ENCODE data around the gene SUDS3.

The SUDS3 gene, protein sequence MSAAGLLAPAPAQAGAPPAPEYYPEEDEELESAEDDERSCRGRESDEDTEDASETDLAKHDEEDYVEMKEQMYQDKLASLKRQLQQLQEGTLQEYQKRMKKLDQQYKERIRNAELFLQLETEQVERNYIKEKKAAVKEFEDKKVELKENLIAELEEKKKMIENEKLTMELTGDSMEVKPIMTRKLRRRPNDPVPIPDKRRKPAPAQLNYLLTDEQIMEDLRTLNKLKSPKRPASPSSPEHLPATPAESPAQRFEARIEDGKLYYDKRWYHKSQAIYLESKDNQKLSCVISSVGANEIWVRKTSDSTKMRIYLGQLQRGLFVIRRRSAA

DNA sequence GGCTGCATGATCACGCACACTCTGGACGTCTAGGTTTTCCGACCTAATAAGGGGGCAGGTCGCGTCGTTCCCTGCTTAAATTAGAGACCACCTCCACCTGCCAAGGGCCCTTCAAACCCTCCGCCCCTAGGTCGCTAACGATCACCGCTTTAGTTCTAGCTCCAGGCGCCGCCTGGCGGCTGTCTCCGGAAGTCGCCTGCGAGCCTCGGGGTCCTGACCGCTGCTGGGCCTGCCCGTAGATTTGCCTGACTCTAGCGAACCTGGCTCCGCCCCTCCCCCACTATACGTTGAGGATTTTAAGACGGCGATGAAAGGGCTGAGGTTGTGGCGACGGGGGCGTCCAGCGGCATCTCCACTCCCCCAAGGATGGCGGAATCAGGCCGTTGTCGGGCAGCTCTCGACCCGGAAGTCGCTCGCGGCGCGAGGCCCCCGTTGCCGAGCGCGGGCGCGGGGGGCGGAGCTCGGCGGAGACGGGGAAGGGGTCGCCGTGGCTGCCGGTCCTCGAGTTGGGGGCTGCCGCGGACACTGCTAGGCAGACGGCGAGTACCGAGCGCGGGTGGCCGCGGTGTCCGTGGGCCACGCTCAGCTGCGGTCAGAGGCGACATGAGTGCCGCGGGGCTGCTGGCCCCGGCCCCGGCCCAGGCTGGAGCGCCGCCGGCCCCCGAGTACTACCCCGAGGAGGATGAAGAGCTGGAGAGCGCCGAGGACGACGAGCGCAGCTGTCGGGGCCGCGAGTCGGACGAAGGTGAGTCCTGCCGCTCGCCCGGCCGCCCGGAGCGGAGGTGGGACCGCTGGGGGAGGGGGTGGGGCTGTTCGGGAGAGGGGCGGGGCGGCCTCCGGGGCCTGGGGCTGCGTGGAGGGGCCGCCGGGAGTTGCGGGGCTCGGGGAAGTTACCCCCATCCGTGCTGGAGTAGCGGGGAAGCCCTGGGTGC, at the start of gene SUDS3:
SUDS3 (plus strand) TSS at position 467 of the 932 bp plus-strand sequence; CDS start at position 604, 137 bp downstream.
- ATAC-seq = peak; percentile 60

DNA sequence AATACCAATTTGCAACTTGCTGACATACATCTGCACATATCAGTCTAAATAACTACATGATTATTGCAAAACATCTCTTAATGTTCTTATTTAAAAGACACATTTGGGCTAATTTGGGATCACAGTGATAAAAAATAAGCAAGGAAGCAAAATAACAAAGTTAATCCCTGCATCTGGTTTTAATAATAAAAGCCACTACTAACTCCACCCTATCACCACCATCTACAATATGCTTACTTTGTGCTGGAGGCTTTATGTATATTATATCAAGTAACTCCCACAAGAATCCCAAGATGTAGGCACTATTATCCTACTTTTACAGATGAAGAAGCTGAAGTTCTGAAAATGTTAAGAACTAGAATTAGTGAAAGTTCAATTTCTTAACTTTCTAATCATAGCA, 49.4 kb upstream of the SUDS3 start:
- DNase-seq (ENCODE audit: low spot score in 2 of 2) (no peak), ATAC-seq (no peak)
- Mint-ChIP-seq H3K4me1 (peaks cover 19% of the 10 kb centered on the region), H3K4me3 (no peak overlapping the region), H3K27ac (no peak overlapping the region), H3K36me3 (peaks cover 13% of the 10 kb centered on the region), H3K9me3 (no peaks in the 10 kb centered on the region)

More for the DNA sequence above, at the start of gene SUDS3:
- peak; percentile 99 for DNase-seq (ENCODE audit: low spot score in 2 of 2)
- Mint-ChIP-seq H3K4me1 (peaks cover 36% of the 10 kb centered on the region), H3K4me3 (peak within 1 kb of the TSS; percentile 94), H3K36me3 (peaks cover 56% of the 10 kb centered on the region), H3K27ac (peak within 1 kb of the TSS; percentile 100), H3K9me3 (no peaks in the 10 kb centered on the region)

DNA sequence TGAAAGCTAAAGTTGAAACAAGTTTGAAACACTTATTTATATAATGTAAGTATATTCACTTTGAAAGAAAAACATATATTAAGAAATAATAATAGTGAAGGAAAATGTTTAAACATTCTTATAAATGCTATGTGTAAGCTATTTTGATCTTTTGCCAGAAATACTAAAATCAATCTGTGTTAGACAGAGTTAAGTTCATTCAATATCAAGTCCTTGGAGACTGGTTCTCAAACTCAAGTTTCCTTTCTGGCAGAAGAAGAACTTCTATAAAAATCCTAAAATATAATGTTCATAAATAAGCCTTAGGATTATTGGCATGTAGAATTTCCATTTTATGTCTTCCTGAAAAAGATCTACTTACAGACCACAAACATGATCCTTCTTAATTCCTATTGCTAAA, 49.0 kb upstream of the SUDS3 start:
- H3K4me1 Mint-ChIP-seq = peaks cover 21% of the 10 kb centered on the region
- peaks cover 13% of the 10 kb centered on the region for H3K36me3 Mint-ChIP-seq
- H3K4me3 Mint-ChIP-seq = no peak overlapping the region
- DNase-seq (ENCODE audit: low spot score in 2 of 2) = no peak
- no peak overlapping the region for H3K27ac Mint-ChIP-seq
- ATAC-seq = no peak
- H3K9me3 Mint-ChIP-seq = no peaks in the 10 kb centered on the region

DNA sequence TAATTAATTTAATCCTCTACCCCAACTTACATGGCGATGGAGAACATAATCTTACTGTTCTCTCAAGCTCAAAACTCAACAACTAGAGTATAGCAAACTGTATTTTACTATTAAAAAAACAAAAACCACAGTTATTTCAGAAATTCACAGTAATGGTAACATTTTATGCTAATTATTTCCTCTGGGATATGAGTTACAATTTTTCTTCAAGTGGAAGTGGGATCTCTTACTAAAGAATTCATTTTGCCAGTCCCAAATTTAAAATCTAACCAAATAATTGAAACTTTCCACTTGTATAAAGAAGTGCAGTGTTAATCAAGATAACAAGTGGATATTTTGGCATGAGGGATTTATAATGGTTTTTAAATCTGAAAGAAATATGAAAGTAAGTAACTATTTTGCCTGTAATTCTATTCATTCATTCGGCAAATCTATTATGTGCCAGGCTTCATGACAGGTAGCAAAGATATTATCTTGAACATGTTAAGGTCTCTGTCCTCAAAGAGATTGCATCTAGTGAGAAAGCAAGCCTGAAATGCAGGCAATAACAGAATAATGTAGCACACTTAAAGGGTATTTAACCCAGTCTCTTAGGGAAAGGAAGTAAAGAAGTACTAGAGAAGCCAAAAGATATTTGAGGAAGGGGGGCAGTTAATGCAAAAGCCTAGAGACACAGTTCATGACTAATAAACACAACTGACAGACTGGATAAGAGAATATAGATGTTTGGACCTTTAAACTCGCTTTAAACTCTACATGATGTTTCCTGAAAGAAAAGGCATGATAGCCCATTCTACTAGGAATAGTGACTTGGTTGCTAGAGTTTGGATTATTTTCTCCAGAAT, 47.6 kb upstream of the SUDS3 start:
- H3K9me3 Mint-ChIP-seq = no peaks in the 10 kb centered on the region
- no peak overlapping the region for H3K4me3 Mint-ChIP-seq
- H3K27ac Mint-ChIP-seq = no peak overlapping the region
- H3K36me3 Mint-ChIP-seq = peaks cover 13% of the 10 kb centered on the region
- ATAC-seq (no peak), DNase-seq (ENCODE audit: low spot score in 2 of 2) (no peak)
- peaks cover 34% of the 10 kb centered on the region for H3K4me1 Mint-ChIP-seq

DNA sequence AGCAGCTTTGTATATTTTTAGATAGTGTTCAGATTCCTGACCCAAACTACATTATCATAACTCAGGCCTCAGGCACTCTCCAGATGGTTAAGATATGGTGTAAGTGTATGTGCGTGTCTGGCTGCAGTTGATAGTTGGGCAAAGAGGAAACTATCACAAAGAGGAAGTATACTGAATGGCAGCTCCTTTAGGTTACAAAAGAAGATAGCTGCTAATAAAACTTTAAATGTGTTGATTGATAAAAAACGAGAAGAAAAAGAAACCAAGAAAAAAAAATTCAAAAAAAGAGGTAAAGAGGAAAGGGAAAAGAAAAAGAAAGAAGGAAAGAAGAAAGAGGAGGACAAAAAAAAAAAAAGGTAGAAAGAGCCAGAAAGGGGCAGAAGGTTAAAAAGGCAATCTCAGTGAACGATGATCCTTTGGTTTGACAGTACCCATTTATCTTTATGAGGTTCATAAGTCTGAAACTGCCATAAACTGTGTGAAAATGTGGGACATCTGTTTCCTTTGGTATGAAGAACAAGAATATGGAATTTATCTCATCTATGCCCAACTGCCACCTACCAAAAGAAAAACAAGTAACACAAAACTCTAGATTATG, 45.8 kb upstream of the SUDS3 start:
- Mint-ChIP-seq H3K4me3 (peak overlapping the region; percentile 1), H3K9me3 (no peaks in the 10 kb centered on the region), H3K36me3 (peaks cover 13% of the 10 kb centered on the region), H3K4me1 (peaks cover 28% of the 10 kb centered on the region), H3K27ac (peak overlapping the region; percentile 11)
- no peak for ATAC-seq
- no peak for DNase-seq (ENCODE audit: low spot score in 2 of 2)

DNA sequence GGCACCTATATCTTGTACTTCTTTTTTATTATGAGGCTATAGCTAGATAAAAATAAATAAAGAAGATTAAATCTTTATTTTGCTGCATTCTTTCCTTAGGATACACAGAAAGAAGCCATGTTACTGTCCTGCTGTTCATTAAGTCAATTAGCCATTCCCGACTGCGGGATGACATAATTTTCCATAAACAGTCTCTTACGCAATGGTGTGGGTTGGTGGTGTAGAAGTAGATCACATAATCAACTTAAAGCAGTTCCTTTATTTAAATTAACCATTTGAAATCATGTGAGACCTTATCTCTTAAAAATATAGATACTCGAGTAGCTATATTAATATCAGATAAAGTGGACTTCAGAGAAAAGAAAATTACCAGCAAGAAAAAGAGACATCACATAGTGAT, 43.8 kb upstream of the SUDS3 start:
- H3K9me3 Mint-ChIP-seq = no peaks in the 10 kb centered on the region
- no peak for ATAC-seq
- no peak for DNase-seq (ENCODE audit: low spot score in 2 of 2)
- no peak overlapping the region for H3K4me3 Mint-ChIP-seq
- no peak overlapping the region for H3K27ac Mint-ChIP-seq
- peaks cover 15% of the 10 kb centered on the region for H3K36me3 Mint-ChIP-seq
- H3K4me1 Mint-ChIP-seq = peaks cover 28% of the 10 kb centered on the region

DNA sequence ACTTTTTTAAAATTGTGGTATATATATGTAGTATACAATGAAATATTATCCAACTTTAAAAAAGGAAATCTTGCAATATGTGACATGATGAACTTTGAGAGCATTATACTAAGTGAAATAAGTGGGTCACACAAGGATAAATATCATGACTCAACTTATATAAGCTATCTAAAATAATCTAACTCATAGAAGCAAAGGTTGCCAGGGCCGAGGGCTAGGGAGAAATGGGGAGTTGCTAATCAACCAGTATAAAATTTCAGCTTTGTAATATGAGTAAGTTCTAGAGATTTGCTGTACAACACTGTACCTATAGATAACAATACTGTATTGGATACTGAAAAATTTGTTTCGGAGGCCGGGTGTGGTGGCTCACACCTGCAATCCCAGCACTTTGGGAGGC, 42.1 kb upstream of the SUDS3 start:
- no peak overlapping the region for H3K4me3 Mint-ChIP-seq
- peaks cover 25% of the 10 kb centered on the region for H3K36me3 Mint-ChIP-seq
- H3K4me1 Mint-ChIP-seq = peaks cover 38% of the 10 kb centered on the region
- no peaks in the 10 kb centered on the region for H3K9me3 Mint-ChIP-seq
- DNase-seq (ENCODE audit: low spot score in 2 of 2) (no peak), ATAC-seq (no peak)
- no peak overlapping the region for H3K27ac Mint-ChIP-seq

DNA sequence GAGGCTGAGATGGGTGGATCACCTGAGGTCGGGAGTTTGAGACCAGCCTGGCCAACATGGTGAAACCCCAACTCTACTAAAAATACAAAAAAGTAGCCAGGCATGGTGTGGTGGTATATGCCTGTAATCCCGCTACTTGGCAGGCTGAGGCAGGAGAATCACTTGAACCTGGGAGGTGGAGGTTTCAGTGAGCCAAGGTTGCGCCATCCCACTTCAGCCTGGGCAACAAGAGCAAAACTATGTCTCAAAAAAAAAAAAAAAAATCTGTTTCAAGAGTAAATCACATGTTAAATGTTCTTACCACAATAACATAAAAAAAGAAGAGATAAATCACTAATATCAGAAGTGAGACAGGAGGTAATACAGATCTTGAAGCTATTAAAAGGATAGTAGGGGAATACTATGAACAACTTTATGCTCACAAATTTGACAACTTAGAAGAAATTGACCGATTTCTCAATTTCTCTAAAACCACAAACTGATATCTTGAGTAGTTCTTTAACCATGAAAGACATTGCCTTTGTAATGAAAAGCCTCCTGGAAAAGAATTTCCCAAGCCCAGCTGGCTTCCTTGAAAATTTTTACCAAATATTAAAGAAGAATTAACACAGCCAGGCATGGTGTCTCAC, 41.3 kb upstream of the SUDS3 start:
- H3K4me3 Mint-ChIP-seq = no peak overlapping the region
- no peak overlapping the region for H3K27ac Mint-ChIP-seq
- peaks cover 38% of the 10 kb centered on the region for H3K4me1 Mint-ChIP-seq
- no peaks in the 10 kb centered on the region for H3K9me3 Mint-ChIP-seq
- DNase-seq (ENCODE audit: low spot score in 2 of 2) (no peak), ATAC-seq (no peak)
- peaks cover 26% of the 10 kb centered on the region for H3K36me3 Mint-ChIP-seq

DNA sequence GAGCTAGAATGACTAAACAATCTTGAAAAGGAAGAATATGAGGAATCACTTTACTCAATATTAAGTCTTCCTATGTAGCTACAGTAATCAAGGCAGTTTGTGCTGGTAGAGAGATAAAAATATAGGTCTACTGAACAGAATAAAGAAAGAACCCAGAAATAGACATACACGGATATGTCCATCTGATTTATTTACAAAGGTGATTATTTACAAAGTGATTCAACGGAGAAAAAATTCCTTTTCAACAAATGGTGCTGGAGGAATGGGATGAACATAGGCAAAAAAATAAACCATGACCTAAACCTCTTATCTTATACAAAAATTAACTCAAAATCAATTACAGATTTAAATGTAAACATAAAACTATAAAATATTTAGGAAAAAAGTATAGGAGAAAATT, 40.2 kb upstream of the SUDS3 start:
- Mint-ChIP-seq H3K9me3 (no peaks in the 10 kb centered on the region), H3K27ac (no peak overlapping the region), H3K4me1 (peaks cover 31% of the 10 kb centered on the region), H3K4me3 (no peak overlapping the region), H3K36me3 (peaks cover 26% of the 10 kb centered on the region)
- ATAC-seq (no peak), DNase-seq (ENCODE audit: low spot score in 2 of 2) (no peak)

DNA sequence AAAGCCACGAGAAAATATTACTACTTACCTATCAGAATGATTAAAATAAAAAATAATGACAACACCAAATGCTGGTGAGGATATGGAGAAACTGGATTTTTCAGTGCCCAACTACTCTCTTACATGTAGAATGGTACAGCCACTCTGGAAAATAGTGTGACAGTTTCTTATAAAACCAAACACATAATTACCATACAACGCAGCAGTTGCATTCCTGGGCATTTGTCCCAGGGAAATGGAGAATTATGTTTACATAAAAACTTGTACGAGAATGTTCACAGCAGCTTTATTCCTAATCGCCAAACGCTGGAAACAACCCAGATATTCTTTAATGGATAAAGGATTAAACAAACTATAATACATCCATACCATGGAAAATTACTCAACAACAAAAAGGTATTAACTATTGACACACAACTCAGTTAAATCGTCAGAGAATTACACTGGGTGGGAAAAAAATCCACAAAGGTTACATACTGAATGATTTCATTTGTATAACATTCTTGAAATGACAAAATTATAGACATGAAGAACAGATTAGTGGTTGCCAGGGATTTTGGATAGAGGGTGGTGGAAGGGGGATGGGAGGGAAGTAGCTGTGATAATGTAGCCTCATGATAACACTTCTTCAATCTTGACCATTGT, 39.0 kb upstream of the SUDS3 start:
- Mint-ChIP-seq H3K36me3 (peaks cover 26% of the 10 kb centered on the region), H3K4me1 (peaks cover 30% of the 10 kb centered on the region), H3K4me3 (no peak overlapping the region), H3K27ac (no peak overlapping the region), H3K9me3 (no peaks in the 10 kb centered on the region)
- DNase-seq (ENCODE audit: low spot score in 2 of 2) = no peak
- no peak for ATAC-seq

DNA sequence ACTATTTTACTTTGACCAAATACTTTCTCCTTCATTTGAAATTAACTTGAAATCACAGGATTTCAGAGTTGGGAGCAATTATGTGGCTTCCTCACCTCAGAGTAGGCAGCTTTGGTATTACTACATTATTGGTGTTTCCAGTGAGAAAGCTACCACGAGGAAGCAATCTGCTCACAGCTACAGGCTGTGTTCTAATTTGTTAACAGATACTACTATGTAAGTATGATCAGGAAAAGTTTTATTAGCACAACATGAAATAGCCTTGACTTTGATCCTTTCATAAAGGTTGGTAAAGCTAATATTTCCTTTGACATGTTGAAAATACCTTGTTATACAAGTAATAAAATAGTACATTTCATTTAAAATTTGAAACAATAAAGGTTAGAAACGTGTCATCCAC, 34.3 kb upstream of the SUDS3 start:
- Mint-ChIP-seq H3K36me3 (peaks cover 12% of the 10 kb centered on the region), H3K27ac (no peak overlapping the region), H3K4me3 (no peak overlapping the region), H3K4me1 (peaks cover 36% of the 10 kb centered on the region), H3K9me3 (no peaks in the 10 kb centered on the region)
- ATAC-seq = no peak
- no peak for DNase-seq (ENCODE audit: low spot score in 2 of 2)

DNA sequence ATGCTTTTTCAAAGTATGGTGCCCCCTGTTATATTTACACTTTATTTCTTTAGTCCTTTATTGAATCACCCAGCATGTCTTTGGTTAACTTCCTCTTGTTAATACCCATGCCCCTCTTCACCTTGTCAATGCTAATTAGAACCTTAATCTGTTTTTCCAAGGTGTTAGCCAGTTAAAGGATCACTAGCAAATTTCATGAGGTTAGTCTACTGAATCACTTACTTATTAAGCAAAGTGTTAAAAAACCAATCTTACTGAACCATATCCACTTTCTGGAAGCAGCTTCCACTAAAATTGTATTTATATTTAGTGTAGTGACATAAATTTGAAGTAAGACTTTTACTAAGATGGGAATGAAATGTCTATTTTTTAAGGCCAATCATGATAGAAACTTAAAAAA, 31.5 kb upstream of the SUDS3 start:
- Mint-ChIP-seq H3K4me3 (no peak overlapping the region), H3K9me3 (no peaks in the 10 kb centered on the region), H3K36me3 (no peaks in the 10 kb centered on the region), H3K27ac (no peak overlapping the region), H3K4me1 (peaks cover 35% of the 10 kb centered on the region)
- no peak for ATAC-seq
- no peak for DNase-seq (ENCODE audit: low spot score in 2 of 2)

DNA sequence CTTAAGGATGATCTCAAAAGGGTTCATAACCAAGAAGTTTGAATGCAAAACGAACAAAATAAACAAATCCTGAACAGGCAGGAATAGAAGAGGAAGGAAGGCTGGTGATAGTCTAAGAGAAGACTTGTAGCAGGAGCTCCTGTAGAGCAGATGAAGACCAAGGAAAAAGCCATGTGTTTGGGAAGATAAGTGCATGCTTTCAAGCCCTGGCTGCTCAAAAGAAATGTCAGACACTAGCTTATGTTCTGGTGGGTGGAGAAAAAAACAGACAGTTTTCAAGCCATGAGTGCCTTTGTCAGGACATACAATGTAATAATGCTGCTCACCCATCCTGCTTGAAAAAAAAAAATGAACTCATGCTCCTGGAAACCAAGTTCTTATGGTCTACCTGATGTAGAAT, 31.0 kb upstream of the SUDS3 start:
- Mint-ChIP-seq H3K9me3 (no peaks in the 10 kb centered on the region), H3K4me3 (no peak overlapping the region), H3K36me3 (no peaks in the 10 kb centered on the region), H3K4me1 (peaks cover 40% of the 10 kb centered on the region), H3K27ac (no peak overlapping the region)
- no peak for ATAC-seq
- no peak for DNase-seq (ENCODE audit: low spot score in 2 of 2)

DNA sequence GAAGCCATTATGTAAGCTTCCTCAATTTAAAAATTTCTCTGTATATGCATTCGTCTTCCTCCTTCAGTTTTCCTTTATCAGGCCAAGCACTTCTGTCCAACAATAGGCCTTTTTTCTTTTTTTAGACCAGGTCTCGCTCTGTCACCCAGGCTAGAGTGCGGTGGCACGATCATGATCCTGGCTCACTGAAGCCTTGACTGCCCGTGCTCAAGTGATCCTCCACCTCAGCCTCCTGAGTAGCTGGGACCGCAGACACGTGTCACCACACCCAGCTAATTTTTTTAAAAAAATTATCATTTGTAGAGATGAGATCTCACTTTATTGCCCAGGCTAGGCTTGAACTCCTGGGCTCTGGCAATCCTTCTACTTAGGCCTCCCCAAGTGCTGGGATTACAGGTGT, 29.5 kb upstream of the SUDS3 start:
- DNase-seq (ENCODE audit: low spot score in 2 of 2) (no peak), ATAC-seq (no peak)
- H3K27ac Mint-ChIP-seq = peak overlapping the region; percentile 44
- H3K36me3 Mint-ChIP-seq = no peaks in the 10 kb centered on the region
- no peaks in the 10 kb centered on the region for H3K9me3 Mint-ChIP-seq
- peaks cover 40% of the 10 kb centered on the region for H3K4me1 Mint-ChIP-seq
- H3K4me3 Mint-ChIP-seq = no peak overlapping the region

Measured in stimulated activated effector memory CD8-positive, alpha-beta T cell treated with anti-CD3 and anti-CD28 coated beads, Interleukin-12 subunit alpha, Interleukin-12 subunit beta, amount 100 ng/mL, for 72 hours (primary cell).